ENCODE results near the gene SNAPC2.
"Not testable (repeated sequence)": the region's sequence is repeated elsewhere in the genome, so short reads cannot be mapped to it uniquely, and the experiment has no call there.

The SNAPC2 gene

DNA sequence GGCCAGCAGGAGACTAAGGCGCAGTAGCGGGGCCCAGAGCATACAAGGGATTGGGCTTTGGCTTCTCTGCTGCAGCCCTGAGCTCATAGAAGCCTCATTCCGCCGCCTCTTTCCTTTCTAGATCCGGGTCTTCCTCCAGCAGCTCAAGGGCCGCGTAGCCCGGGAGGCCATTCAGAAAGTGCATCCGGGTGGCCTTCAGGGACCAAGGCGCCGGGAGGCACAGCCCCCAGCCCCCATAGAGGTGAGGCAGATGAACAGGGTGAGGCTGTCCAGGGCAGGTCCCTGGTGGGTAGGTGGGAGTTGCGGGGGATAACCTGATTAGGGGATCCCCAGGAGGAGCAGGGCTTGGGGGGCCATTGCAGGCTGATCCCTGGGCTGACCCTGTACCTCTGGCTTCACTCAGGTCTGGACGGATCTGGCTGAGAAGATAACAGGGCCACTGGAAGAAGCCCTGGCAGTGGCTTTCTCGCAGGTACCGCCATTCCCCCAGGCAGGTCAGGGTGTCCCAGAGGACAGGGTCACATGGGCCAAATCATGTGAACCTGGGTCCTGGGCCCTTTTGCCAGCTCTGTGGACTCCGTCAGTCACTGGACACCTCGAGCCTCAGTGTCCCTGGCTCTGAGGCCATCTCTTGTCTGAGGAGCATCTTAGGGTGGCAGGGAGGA lies 1.3 kb downstream of the SNAPC2 start:
- DNase-seq (ENCODE audit: low spot score): no peak

GRCh38 chr19:7921967-7922835 lies 2.1 kb downstream of the SNAPC2 start:
- no peak for DNase-seq (ENCODE audit: low spot score)

- DNase-seq (ENCODE audit: low spot score): no peak
These were observed 2.7 kb downstream of the SNAPC2 start for GRCh38 chr19:7922836-7923195.

- DNase-seq (ENCODE audit: low spot score): peak; percentile 51
These were observed 3.4 kb downstream of the SNAPC2 start for GRCh38 chr19:7923295-7924191.

DNA sequence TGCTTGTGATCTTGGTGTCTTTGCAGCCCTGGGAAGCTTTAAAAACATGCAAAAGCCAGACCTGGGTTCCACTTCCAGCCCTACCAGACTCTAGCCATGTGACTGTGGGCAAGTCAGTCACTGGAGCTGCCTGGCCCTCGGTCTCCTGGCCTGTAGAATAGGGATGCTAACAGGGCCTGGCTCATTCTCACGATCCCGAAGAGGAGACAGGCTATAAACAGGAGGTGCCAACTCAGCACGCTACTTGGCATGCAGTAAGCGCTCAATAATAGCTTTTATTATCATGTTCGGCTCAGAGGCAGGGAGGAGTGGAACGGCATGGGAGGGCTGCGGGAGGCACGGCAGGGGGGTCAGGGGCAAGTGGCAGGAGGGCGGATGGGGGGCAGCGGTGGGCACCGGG lies 4.1 kb downstream of the SNAPC2 start:
- no peak for DNase-seq (ENCODE audit: low spot score)

- DNase-seq (ENCODE audit: low spot score): no peak
These were observed 4.6 kb downstream of the SNAPC2 start for GRCh38 chr19:7924651-7925170.

- DNase-seq (ENCODE audit: low spot score): peak; percentile 63
These were observed 5.2 kb downstream of the SNAPC2 start for GRCh38 chr19:7925171-7925851.

DNA sequence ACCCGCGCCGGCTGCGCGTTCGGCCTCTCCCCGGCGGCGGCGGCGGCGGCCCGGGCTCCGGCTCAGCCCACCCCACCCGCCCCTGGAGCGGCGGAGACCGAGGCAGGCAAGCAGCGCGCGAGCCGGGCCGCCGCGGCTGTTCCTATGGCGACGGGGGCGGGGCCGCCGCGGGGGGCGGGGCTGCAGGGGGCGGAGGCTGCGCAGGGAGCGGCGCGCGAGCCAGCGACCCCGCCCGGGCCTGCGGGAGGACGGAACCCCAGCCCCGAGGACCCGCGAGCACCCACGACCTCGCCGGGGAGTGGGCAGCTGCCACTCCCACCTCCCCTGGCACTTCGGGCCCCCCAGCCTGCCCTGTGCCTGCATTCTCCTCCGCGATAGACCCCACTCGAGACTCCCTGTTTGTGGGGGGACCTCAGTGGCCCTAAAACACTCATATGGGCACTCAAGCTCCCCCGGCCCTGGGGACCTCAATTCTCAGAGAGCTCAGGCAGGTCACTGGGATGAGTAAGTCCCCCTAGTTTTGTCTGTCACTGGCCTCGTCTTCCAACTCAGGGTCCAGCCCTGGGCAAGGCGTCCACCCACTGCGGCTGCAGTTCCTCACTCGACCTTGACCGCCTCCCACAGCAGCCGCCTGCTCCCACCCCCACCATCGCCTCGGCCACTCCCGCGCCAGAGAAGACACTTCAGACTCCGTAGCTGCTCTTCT lies 6.0 kb downstream of the SNAPC2 start, which contains the start of gene CTXN1:
TSS of gene CTXN1 (minus strand) at position 115 of the 706 bp plus-strand sequence. CDS start 597 bp downstream, outside the sequence.
- peak; percentile 62 for DNase-seq (ENCODE audit: low spot score)

DNA sequence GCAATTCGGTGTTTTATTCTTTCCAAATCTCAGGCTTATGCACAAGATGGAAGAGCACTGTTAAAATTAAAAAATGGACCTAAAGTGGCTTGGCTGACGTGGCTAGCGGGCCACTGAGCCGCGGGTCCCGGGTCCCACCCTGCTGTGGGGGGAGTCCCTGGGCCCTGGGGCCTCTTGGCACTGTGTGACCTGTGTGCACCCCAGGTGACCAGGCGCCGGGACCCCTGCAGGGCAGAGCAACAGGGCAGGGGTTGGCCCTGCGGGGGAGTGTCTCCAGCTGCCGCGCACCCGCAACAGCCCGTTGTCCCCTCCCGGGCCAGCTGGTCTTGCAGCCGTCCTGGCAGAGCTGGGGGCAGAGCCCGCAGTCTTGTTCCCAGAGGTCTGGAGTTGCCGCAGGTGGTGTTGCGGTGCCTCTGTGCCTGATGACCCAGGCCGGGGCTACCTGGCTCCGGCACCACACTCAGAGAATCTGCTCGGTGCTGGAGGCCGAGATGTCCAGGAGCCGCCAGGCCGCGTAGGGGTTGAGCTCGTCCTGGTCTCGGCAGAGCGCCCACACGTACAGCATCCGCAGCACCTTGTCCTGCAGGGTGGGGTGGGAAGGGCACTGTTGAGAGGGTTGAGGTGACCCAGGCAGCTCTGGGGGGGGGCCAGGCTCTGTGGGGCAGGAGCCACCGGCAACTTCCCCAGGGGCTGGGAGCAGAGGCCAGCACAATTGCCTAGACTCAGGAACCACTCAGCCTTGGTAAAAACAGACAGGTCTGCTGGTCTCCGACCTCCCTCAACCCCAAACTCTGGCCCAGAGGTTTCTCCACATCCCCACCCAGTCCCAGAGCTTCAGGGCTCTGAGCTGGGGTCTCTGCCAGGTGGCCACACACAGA lies 6.8 kb downstream of the SNAPC2 start:
- no peak for DNase-seq (ENCODE audit: low spot score)

- DNase-seq (ENCODE audit: low spot score): no peak
These were observed 7.6 kb downstream of the SNAPC2 start for GRCh38 chr19:7927605-7928333.

- no peak for DNase-seq (ENCODE audit: low spot score)
These were observed 8.2 kb downstream of the SNAPC2 start for GRCh38 chr19:7928334-7928706.

DNA sequence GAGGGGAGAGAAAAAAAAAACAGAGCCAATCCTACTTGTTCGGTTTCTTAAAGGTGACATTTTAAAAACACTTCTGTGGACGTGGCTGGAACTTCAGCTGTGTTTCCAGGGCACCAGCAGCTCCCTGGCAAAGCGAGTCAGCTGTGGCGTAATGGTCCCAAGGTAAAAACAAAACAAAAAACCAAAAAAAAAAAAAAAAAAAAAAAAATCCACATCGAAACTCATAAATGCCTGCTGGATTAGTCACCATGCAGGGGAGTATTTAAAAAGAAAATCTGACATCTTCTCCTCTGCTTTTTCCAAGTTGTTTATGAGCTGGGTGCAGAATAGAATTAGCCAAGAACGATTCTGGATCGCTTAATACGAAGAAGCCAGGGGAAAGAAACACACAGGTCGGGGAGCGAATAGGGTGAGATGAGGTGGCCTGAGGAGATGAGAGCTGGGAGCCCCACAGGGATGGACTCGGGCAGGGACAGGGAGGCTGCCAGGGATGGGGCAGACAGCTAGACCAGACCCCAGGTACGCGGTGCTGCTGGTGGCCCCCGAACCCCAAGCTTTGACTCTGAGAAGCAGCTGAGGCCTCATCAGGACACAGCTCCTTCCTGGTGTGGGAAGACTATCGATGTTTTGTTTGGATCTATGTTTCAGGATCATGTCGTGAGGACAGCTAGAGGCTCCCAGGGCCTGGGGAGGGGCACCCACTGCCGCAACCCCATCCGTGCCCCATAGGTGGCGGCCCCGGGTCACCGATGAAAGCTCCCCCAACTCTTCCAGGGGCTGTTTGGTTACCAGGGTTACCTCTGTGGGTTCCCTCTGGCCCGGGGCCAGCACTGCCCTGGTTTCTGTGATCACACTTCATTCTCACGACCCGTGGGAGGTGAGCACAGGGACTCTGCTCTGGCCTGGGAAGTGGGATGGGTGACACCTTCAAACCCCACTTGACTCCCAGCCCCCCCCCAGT lies 8.9 kb downstream of the SNAPC2 start:
- no peak for DNase-seq (ENCODE audit: low spot score)

DNA sequence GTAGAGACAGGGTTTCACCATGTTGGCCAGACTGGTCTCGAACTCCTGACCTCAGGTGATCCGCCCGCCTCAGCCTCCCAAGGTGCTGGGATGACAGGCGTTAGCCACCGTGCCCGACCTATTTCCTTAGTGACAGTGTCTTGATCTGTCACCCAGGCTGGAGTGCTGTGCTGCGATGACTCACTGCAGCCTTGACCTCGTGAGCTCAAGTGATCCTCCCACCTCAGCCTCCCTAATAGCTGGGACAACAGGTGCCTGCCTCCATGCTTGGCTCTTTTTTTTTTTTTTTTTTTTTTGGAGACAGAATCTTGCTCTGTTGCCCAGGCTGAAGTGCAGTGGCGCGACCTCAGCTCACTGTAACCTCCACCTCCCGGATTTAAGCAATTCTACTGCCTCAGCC lies 9.9 kb downstream of the SNAPC2 start:
- DNase-seq (ENCODE audit: low spot score): not testable (repeated sequence)

GRCh38 chr19:7930765-7931164 lies 10.6 kb downstream of the SNAPC2 start:
- no peak for DNase-seq (ENCODE audit: low spot score)

DNA sequence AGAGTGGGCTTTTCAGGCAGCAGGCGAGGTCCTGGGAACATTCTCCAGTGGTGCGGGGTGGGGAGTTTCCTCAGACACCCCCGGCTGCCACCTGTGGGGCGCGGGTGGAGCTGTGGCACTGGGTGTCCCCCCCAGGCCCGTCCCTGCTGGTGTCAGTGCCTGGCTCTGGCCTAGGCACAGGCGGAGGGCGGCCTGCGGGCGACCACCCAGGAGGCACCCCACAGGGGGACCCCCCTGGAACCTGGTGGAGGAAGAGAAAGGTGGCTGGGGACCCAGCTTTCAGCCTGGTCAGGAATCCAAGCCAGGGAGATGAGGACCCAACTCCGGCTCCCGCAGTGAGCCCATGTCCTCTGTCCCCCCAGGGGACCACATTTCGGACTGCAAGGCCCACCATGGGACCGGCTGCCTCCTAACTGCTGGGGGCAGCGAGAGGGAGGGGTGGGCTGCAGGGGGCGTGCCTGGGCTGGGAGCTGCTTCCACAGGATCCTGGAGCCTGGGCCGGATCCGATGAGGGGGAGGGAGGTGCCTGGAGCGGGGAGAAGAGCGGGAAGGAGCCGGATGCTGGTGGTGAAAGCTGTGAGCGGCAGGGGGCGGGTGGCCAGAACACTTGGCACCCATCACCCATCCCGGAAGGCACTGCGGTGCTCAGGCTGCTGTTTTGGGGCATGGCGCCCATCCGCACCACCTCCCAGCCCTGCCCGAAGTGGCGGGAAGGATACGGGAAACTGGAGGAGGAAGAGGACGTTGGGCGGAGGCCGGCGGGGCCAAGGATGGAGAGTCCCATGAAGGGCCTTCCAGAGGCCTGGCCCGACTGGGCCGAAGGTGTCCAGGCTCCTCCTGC lies 11.3 kb downstream of the SNAPC2 start:
- DNase-seq (ENCODE audit: low spot score): no peak

GRCh38 chr19:7932276-7932929 lies 12.3 kb downstream of the SNAPC2 start:
- no peak for DNase-seq (ENCODE audit: low spot score)

DNA sequence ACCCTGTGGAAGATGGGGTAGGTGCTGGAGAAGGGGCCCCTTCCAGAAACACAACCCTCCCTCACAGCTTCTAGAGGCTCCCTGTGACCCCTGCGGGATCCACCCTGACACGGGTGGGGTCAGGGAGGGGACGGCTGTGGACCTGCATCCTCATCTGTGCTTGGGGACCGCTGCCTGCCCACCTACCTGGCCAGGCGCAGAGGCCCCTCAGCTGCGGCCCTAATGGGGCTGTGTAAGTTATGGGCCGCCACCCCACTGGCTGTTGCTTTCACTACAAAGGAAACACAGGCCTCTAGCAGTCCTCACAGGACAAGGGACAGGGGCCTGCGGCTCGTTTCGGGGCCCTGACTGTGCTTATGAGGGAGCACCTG lies 12.8 kb downstream of the SNAPC2 start:
- DNase-seq (ENCODE audit: low spot score): no peak
